ENCODE results near the gene ZNF467. TPM values are rescaled to one million over a fixed set of nuclear protein-coding genes. Genes with fewer than 3 reads are reported as not detected.

Gene ZNF467
- total RNA-seq, 2 donors from 2014 or later = 2.5 to 5.0 TPM

- Histone ChIP-seq H3K9ac (ENCODE audit: low read depth in 2 of 2, low read length in 2 of 2) (no peak overlapping the region), H3K4me3 (no peak overlapping the region), H3K36me3 (no peaks in the 10 kb centered on the region), H3K4me1 (peaks cover 5% of the 10 kb centered on the region), H3K27me3 (peaks cover 25% of the 10 kb centered on the region), H3K9me3 (no peaks in the 10 kb centered on the region), H3K27ac (no peak overlapping the region)
- DNase-seq = no peak
- TF ChIP-seq, protein P1, sequence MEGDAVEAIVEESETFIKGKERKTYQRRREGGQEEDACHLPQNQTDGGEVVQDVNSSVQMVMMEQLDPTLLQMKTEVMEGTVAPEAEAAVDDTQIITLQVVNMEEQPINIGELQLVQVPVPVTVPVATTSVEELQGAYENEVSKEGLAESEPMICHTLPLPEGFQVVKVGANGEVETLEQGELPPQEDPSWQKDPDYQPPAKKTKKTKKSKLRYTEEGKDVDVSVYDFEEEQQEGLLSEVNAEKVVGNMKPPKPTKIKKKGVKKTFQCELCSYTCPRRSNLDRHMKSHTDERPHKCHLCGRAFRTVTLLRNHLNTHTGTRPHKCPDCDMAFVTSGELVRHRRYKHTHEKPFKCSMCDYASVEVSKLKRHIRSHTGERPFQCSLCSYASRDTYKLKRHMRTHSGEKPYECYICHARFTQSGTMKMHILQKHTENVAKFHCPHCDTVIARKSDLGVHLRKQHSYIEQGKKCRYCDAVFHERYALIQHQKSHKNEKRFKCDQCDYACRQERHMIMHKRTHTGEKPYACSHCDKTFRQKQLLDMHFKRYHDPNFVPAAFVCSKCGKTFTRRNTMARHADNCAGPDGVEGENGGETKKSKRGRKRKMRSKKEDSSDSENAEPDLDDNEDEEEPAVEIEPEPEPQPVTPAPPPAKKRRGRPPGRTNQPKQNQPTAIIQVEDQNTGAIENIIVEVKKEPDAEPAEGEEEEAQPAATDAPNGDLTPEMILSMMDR (IDR thresholded peaks at IDR 0.05) = no peak
- intact Hi-C loops (cut with DNase I) = no loop called here
These were observed 4.5 kb downstream of the ZNF467 start for GRCh38 chr7:149768931-149769330.

DNA sequence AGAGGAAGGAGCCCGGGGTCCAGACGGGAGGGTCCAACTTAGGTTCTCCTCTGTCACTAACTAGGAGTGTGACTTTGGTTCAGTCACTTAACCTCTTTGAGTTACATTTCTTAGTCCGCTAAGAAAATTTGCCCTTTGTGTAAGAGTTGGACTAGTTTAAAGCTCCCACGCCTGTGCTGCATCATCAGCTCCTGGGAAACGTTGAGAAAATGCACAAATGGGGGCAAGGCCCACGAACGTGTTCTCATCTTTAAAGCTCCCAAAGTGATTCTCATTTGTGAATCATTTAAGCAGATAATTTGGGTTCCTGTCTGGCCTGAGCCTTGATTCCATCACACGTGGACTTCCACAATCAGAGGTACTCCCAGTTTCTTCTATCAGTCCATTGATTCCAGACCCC lies 6.3 kb downstream of the ZNF467 start:
- TF ChIP-seq, protein P1 (IDR thresholded peaks at IDR 0.05) = no peak
- no peaks in the 10 kb centered on the region for H3K36me3 ChIP-seq
- DNase-seq = no peak
- H3K4me1 ChIP-seq = peaks cover 5% of the 10 kb centered on the region
- H3K9me3 ChIP-seq = no peaks in the 10 kb centered on the region
- no peak overlapping the region for H3K27ac ChIP-seq
- no peak overlapping the region for H3K9ac ChIP-seq (ENCODE audit: low read depth in 2 of 2, low read length in 2 of 2)
- intact Hi-C loops (cut with DNase I) = no loop called here
- peaks cover 25% of the 10 kb centered on the region for H3K27me3 ChIP-seq
- no peak overlapping the region for H3K4me3 ChIP-seq

DNA sequence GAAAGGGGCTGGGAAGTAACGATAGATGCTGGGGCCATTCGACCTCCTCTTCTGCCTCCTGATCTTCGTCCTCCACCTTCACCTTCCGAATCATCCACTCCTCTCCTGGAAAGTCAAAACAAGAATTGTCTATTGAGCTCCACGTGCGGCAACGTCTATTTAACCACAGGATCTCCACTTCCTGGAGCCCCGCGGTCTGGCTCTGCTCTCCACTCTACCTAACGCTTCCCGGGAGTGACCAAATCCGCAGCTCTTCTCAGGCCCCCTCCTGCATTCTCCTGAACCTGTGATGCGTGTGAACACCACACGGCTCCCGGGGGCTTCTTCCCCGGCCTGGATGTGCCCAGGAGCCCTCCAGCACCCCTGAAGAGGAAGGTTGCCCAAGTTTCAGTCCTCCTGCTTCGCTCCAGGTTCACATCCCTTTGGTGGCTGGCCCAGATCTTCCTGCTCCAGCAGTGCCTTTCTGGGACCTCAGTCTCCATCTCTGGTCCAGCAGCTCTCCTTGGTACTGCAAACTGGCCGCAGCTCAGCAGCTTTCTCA lies 7.2 kb downstream of the ZNF467 start:
- Histone ChIP-seq H3K4me1 (peaks cover 4% of the 10 kb centered on the region), H3K9ac (ENCODE audit: low read depth in 2 of 2, low read length in 2 of 2) (no peak overlapping the region), H3K27me3 (peaks cover 25% of the 10 kb centered on the region), H3K36me3 (no peaks in the 10 kb centered on the region), H3K9me3 (no peaks in the 10 kb centered on the region), H3K27ac (no peak overlapping the region), H3K4me3 (no peak overlapping the region)
- TF ChIP-seq, protein P1 (IDR thresholded peaks at IDR 0.05) = no peak
- intact Hi-C loops (cut with DNase I) = no loop called here
- DNase-seq = no peak

- no peak for DNase-seq
- H3K4me1 ChIP-seq = no peaks in the 10 kb centered on the region
- intact Hi-C loops (cut with DNase I) = no loop called here
- H3K27ac ChIP-seq = no peak overlapping the region
- H3K27me3 ChIP-seq = peaks cover 25% of the 10 kb centered on the region
- H3K9ac ChIP-seq (ENCODE audit: low read depth in 2 of 2, low read length in 2 of 2) = no peak overlapping the region
- no peaks in the 10 kb centered on the region for H3K36me3 ChIP-seq
- no peak overlapping the region for H3K4me3 ChIP-seq
- TF ChIP-seq, protein P1 (IDR thresholded peaks at IDR 0.05) = no peak
- no peaks in the 10 kb centered on the region for H3K9me3 ChIP-seq
These were observed 7.8 kb downstream of the ZNF467 start for GRCh38 chr7:149765399-149766121.

- intact Hi-C loops (cut with DNase I) = no loop called here
- Histone ChIP-seq H3K9ac (ENCODE audit: low read depth in 2 of 2, low read length in 2 of 2) (no peak overlapping the region), H3K36me3 (no peaks in the 10 kb centered on the region), H3K4me1 (no peaks in the 10 kb centered on the region), H3K27ac (no peak overlapping the region), H3K9me3 (no peaks in the 10 kb centered on the region), H3K4me3 (no peak overlapping the region), H3K27me3 (peaks cover 25% of the 10 kb centered on the region)
- TF ChIP-seq, protein P1 (IDR thresholded peaks at IDR 0.05) = no peak
- no peak for DNase-seq
These were observed 8.6 kb downstream of the ZNF467 start for GRCh38 chr7:149764481-149765398.
